ENCODE results near the gene GADL1. TPM values are rescaled to one million over a fixed set of nuclear protein-coding genes. Genes with fewer than 3 reads are reported as not detected.
A peak's percentile ranks its signal among the peaks of the same experiment; 100 is the strongest.

The GADL1 gene
- not detected for total RNA-seq

- H3K4me3 ChIP-seq: peak within 1 kb of the TSS in 1 of 2 donors; percentile 46
- H3K27me3 ChIP-seq: peaks cover 0 to 5% of the 10 kb centered on the region in 2 donors
- intact Hi-C loops (cut with DNase I): no loop called here
- no peak for TF ChIP-seq CTCF (IDR thresholded peaks at IDR 0.05)
- no peak for TF ChIP-seq POLR2A (IDR thresholded peaks at IDR 0.05)
- no peak for ATAC-seq
- WGBS, 2 donors: 4% methylated on average over 19 to 38 of the region's 38 CpGs
- H3K36me3 ChIP-seq (replicated peaks in 1 of 2; ENCODE audit: insufficient read depth in 1 of 2, low read depth in 2 of 2): no peaks in the 10 kb centered on the region
- DNase-seq: peak; percentile 10 to 40 (median 24)
- H3K9me3 ChIP-seq: no peaks in the 10 kb centered on the region
- no peak within 1 kb of the TSS for H3K27ac ChIP-seq
- peaks cover 14% of the 10 kb centered on the region for H3K4me1 ChIP-seq
These were observed at the start of gene GADL1 for GRCh38 chr3:30894521-30895251. Gene GADL1, minus strand, starts transcription at chr3:30894661. Its CDS starts 47 bp downstream, at chr3:30894614.

- Histone ChIP-seq H3K4me3 (no peak overlapping the region), H3K27me3 (no peaks in the 10 kb centered on the region), H3K4me1 (no peaks in the 10 kb centered on the region), H3K27ac (no peak overlapping the region), H3K9me3 (no peaks in the 10 kb centered on the region), H3K36me3 (replicated peaks in 1 of 2; ENCODE audit: insufficient read depth in 1 of 2, low read depth in 2 of 2) (no peaks in the 10 kb centered on the region)
- TF ChIP-seq CTCF (IDR thresholded peaks at IDR 0.05): no peak
- TF ChIP-seq POLR2A (IDR thresholded peaks at IDR 0.05): no peak
- DNase-seq (no peak), ATAC-seq (no peak)
- 56 to 58% methylated on average over 2 of the region's 2 CpGs for WGBS, 2 donors
- intact Hi-C loops (cut with DNase I): no loop called here
These were observed 49.7 kb upstream of the GADL1 start for GRCh38 chr3:30944124-30944523.

- intact Hi-C loops (cut with DNase I): no loop called here
- no peaks in the 10 kb centered on the region for H3K9me3 ChIP-seq
- 59 to 65% methylated on average over 6 of the region's 6 CpGs for WGBS, 2 donors
These were observed 48.7 kb upstream of the GADL1 start for GRCh38 chr3:30943206-30943605.

GRCh38 chr3:30941342-30941741 is 46.9 kb upstream of the GADL1 start:
- H3K27ac ChIP-seq: no peak overlapping the region
- ATAC-seq (no peak), DNase-seq (no peak)
- no peaks in the 10 kb centered on the region for H3K4me1 ChIP-seq
- H3K27me3 ChIP-seq: no peaks in the 10 kb centered on the region
- no peaks in the 10 kb centered on the region for H3K36me3 ChIP-seq (replicated peaks in 1 of 2; ENCODE audit: insufficient read depth in 1 of 2, low read depth in 2 of 2)
- H3K4me3 ChIP-seq: no peak overlapping the region
- 82 to 95% methylated on average over 2 of the region's 2 CpGs for WGBS, 2 donors
- intact Hi-C loops (cut with DNase I): no loop called here
- TF ChIP-seq POLR2A (IDR thresholded peaks at IDR 0.05) (no peak), CTCF (IDR thresholded peaks at IDR 0.05) (no peak)
- no peaks in the 10 kb centered on the region for H3K9me3 ChIP-seq

More at GRCh38 chr3:30943206-30943605, 48.7 kb upstream of the GADL1 start:
- TF ChIP-seq POLR2A (IDR thresholded peaks at IDR 0.05): no peak
- no peak for TF ChIP-seq CTCF (IDR thresholded peaks at IDR 0.05)
- Histone ChIP-seq H3K4me1 (no peaks in the 10 kb centered on the region), H3K27me3 (no peaks in the 10 kb centered on the region), H3K27ac (no peak overlapping the region), H3K36me3 (replicated peaks in 1 of 2; ENCODE audit: insufficient read depth in 1 of 2, low read depth in 2 of 2) (no peaks in the 10 kb centered on the region), H3K4me3 (no peak overlapping the region)
- ATAC-seq: no peak
- DNase-seq: no peak

GRCh38 chr3:30940740-30941139 is 46.3 kb upstream of the GADL1 start:
- 72 to 73% methylated on average over 2 of the region's 2 CpGs for WGBS, 2 donors
- no peak for DNase-seq
- Histone ChIP-seq H3K27me3 (no peaks in the 10 kb centered on the region), H3K36me3 (replicated peaks in 1 of 2; ENCODE audit: insufficient read depth in 1 of 2, low read depth in 2 of 2) (no peaks in the 10 kb centered on the region), H3K4me1 (no peaks in the 10 kb centered on the region), H3K4me3 (no peak overlapping the region), H3K27ac (no peak overlapping the region), H3K9me3 (no peaks in the 10 kb centered on the region)
- TF ChIP-seq POLR2A (IDR thresholded peaks at IDR 0.05) (no peak), CTCF (IDR thresholded peaks at IDR 0.05) (no peak)
- intact Hi-C loops (cut with DNase I): no loop called here
- no peak for ATAC-seq
